ENCODE data around the gene SPOCK1. TPM values are rescaled to one million over a fixed set of nuclear protein-coding genes. Genes with fewer than 3 reads are reported as not detected.

Gene SPOCK1
- total and polyA plus RNA-seq, 2 of the 4 experiments (the other 2 are of a cell fraction), result 5.0 to 20.3 TPM

DNA sequence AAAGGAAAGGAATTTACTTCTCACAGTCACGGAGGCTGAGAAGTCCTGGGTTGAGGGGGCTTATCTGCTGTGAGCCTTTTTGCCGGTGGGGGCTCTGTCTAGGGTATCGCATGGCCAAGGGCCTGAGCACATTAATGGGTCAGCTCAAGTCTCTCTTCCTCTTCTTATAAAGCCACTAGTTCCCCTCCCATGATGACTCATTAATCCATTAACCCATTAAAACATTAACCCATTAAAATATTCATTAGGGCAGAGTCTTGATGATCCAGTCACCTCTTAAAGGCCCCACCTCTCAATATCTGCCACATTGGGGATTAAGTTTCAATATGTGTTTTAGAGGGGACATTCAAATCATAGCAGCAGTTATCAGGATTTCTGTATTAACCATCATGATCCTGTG, 406.3 kb downstream of the SPOCK1 start:
- H2AK5ac ChIP-seq (ENCODE audit: low read depth, low read length), result no peak overlapping the region
- CTCF ChIA-PET, result no interaction called here
- no peak overlapping the region for H4K91ac ChIP-seq (ENCODE audit: insufficient read depth, low read depth, low read length)
- no peaks in the 10 kb centered on the region for H3K9me1 ChIP-seq (ENCODE audit: insufficient read depth, low read length)
- dilution Hi-C loops (cut with HindIII; ENCODE audit: low sequenced_read_pairs, unreplicated experiment) (no loop called here), intact Hi-C loops (cut with micrococcal nuclease) (no loop called here), in situ Hi-C loops (cut with MboI; ENCODE audit: low sequenced_read_pairs) (no loop called here)
- no peak overlapping the region for H2AFZ ChIP-seq (replicated peaks; ENCODE audit: low read length, poor library complexity)
- no peaks in the 10 kb centered on the region for H3K4me1 ChIP-seq (ENCODE audit: control insufficient read depth, insufficient read depth, low read length)
- H3K9ac ChIP-seq (ENCODE audit: low read depth, low read length), result no peak overlapping the region
- no peak overlapping the region for H3K23ac ChIP-seq (ENCODE audit: low read depth, low read length)
- H3K27ac ChIP-seq (ENCODE audit: insufficient read depth, low read length), result no peak overlapping the region
- no peak for ATAC-seq (ENCODE audit: low read depth)
- no peak overlapping the region for H3K4me2 ChIP-seq (ENCODE audit: low read depth, low read length)
- no peak overlapping the region for H4K8ac ChIP-seq (ENCODE audit: low read depth in 2 of 2, low read length in 2 of 2)
- no peak overlapping the region for H2BK15ac ChIP-seq (ENCODE audit: low read depth, low read length)
- H3K14ac ChIP-seq (replicated peaks; ENCODE audit: low read depth, low read length), result no peak overlapping the region
- no peaks in the 10 kb centered on the region for H3K27me3 ChIP-seq (ENCODE audit: control insufficient read depth, insufficient read depth, low read length)
- no peak overlapping the region for H2BK20ac ChIP-seq (ENCODE audit: low read depth, low read length)
- no peak for TF ChIP-seq MAZ (IDR thresholded peaks at IDR 0.05; ENCODE audit: borderline replicate concordance, low read depth, low read length)
- TF ChIP-seq, protein P1, sequence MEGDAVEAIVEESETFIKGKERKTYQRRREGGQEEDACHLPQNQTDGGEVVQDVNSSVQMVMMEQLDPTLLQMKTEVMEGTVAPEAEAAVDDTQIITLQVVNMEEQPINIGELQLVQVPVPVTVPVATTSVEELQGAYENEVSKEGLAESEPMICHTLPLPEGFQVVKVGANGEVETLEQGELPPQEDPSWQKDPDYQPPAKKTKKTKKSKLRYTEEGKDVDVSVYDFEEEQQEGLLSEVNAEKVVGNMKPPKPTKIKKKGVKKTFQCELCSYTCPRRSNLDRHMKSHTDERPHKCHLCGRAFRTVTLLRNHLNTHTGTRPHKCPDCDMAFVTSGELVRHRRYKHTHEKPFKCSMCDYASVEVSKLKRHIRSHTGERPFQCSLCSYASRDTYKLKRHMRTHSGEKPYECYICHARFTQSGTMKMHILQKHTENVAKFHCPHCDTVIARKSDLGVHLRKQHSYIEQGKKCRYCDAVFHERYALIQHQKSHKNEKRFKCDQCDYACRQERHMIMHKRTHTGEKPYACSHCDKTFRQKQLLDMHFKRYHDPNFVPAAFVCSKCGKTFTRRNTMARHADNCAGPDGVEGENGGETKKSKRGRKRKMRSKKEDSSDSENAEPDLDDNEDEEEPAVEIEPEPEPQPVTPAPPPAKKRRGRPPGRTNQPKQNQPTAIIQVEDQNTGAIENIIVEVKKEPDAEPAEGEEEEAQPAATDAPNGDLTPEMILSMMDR (conservative IDR thresholded peaks at IDR 0.05; ENCODE audit: low read depth, low read length), result no peak
- no peak for TF ChIP-seq SMC3 (IDR thresholded peaks at IDR 0.05; ENCODE audit: low read depth, low read length)
- TF ChIP-seq BHLHE40 (IDR thresholded peaks at IDR 0.05; ENCODE audit: low read depth, low read length), result no peak
- TF ChIP-seq RCOR1 (IDR thresholded peaks at IDR 0.05; ENCODE audit: insufficient replicate concordance, low read length), result no peak
- no peak for TF ChIP-seq MAFK (IDR thresholded peaks at IDR 0.05; ENCODE audit: low read depth, low read length)
- no peak overlapping the region for H2BK120ac ChIP-seq (ENCODE audit: low read depth, low read length)
- H3K56ac ChIP-seq (ENCODE audit: extremely low read depth, insufficient read depth, low read length), result no peak overlapping the region
- H3K9me3 ChIP-seq (ENCODE audit: control insufficient read depth, insufficient read depth, low read length), result no peaks in the 10 kb centered on the region
- no CpG with 5 or more reads among the region's 3 CpGs for WGBS, 2 experiments (ENCODE audit: extremely low coverage in 2 of 2, insufficient read length in 1 of 2)
- no peak overlapping the region for H2AK9ac ChIP-seq (replicated peaks; ENCODE audit: low read depth, low read length, poor library complexity)
- H3K18ac ChIP-seq (ENCODE audit: low read depth, low read length), result no peak overlapping the region
- H4K20me1 ChIP-seq (ENCODE audit: insufficient read depth, low read length), result no peaks in the 10 kb centered on the region
- no peak overlapping the region for H2BK5ac ChIP-seq (ENCODE audit: low read depth, low read length, poor library complexity, severe bottlenecking)
- no peak overlapping the region for H3K4ac ChIP-seq (ENCODE audit: low read depth, low read length)
- no peaks in the 10 kb centered on the region for H3K36me3 ChIP-seq (ENCODE audit: control insufficient read depth, insufficient read depth, low read length)
- BruUV-seq (replicated peaks), result no TSS peak
- H3K4me3 ChIP-seq (ENCODE audit: insufficient read depth, low read depth, low read length), result no peak overlapping the region
- no peaks in the 10 kb centered on the region for H3K79me1 ChIP-seq (ENCODE audit: low read depth in 1 of 2, low read length in 2 of 2)
- POLR2A ChIA-PET (ENCODE audit: unreplicated experiment), result no interaction called here
- DNase-seq, result no peak
- H4K5ac ChIP-seq (ENCODE audit: low read depth, low read length), result no peak overlapping the region

Measured in IMR-90 (cell line).